ENCODE results near the gene AGAP2. TPM values are rescaled to one million over a fixed set of nuclear protein-coding genes. Genes with fewer than 3 reads are reported as not detected.

AGAP2 gene
- total RNA-seq, 4 donors from 2014 or later = 1.1 to 5.7 (median 2.5) TPM

DNA sequence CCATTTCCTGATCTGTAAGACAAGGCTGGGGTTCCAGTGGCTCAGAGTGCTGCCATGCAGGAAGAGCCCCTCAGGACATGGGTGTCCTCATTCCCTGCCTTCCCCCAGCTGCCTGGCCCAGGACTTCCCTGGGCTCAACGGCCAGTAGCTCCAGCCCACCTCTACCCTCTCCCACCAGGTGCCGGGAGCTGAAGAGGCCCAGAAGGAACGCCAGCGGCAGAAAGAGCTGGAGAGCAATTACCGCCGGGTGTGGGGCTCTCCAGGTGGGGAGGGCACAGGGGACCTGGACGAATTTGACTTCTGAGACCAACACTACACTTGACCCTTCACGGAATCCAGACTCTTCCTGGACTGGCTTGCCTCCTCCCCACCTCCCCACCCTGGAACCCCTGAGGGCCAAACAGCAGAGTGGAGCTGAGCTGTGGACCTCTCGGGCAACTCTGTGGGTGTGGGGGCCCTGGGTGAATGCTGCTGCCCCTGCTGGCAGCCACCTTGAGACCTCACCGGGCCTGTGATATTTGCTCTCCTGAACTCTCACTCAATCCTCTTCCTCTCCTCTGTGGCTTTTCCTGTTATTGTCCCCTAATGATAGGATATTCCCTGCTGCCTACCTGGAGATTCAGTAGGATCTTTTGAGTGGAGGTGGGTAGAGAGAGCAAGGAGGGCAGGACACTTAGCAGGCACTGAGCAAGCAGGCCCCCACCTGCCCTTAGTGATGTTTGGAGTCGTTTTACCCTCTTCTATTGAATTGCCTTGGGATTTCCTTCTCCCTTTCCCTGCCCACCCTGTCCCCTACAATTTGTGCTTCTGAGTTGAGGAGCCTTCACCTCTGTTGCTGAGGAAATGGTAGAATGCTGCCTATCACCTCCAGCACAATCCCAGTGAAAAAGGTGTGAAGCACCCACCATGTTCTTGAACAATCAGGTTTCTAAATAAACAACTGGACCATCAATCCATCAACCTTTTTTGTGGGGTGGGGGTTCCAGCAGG, 17.6 kb downstream of the AGAP2 start:
- Histone ChIP-seq H3K27me3 (no peaks in the 10 kb centered on the region), H3K27ac (no peak overlapping the region), H3K4me3 (no peak overlapping the region), H3K36me3 (peaks cover 0 to 64% (median 25%) of the 10 kb centered on the region in 3 donors), H3K9me3 (no peaks in the 10 kb centered on the region), H3K4me1 (peaks cover 0 to 10% (median 0%) of the 10 kb centered on the region in 4 donors)
- no peak for TF ChIP-seq EP300 (IDR thresholded peaks at IDR 0.05)
- TF ChIP-seq, protein P1, sequence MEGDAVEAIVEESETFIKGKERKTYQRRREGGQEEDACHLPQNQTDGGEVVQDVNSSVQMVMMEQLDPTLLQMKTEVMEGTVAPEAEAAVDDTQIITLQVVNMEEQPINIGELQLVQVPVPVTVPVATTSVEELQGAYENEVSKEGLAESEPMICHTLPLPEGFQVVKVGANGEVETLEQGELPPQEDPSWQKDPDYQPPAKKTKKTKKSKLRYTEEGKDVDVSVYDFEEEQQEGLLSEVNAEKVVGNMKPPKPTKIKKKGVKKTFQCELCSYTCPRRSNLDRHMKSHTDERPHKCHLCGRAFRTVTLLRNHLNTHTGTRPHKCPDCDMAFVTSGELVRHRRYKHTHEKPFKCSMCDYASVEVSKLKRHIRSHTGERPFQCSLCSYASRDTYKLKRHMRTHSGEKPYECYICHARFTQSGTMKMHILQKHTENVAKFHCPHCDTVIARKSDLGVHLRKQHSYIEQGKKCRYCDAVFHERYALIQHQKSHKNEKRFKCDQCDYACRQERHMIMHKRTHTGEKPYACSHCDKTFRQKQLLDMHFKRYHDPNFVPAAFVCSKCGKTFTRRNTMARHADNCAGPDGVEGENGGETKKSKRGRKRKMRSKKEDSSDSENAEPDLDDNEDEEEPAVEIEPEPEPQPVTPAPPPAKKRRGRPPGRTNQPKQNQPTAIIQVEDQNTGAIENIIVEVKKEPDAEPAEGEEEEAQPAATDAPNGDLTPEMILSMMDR (IDR thresholded peaks at IDR 0.05) = no peak
- no peak for TF ChIP-seq POLR2A (IDR thresholded peaks at IDR 0.05)
- DNase-seq (ENCODE audit: low spot score in 2 of 2) = no peak
- WGBS, 2 donors = 78 to 82% methylated on average over 10 to 11 of the region's 11 CpGs

DNA sequence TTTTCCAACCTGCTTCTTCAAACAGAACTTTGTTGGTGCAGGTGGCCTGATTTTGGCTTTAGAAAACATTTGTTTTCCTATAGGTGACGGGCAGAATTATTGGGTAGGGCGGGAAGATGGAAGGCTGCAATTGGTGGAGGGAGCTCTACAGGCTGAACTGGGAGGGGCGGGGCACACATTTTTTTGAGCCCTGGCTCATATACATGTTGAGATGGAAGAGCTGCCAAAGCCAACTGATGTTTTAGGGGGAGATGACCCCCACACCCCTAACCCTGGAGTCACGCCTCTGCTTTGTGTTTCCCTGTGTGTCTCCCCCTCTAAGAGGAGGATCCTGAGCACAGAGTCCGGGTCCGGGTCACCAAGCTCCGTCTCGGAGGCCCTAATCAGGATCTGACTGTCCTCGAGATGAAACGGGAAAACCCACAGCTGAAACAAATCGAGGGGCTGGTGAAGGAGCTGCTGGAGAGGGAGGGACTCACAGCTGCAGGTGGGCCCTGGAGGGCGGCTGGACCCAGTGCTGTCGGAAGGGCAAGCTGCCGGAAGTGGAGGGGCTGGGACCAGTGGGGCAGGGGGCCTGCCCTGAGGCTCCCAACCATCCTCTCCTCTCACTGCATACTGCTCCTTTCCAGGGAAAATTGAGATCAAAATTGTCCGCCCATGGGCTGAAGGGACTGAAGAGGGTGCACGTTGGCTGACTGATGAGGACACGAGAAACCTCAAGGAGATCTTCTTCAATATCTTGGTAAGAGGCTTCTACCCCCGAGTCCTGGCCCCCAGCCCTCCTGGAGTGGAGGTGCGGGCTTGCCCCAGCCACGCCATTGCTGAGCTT, 18.6 kb downstream of the AGAP2 start:
- Histone ChIP-seq H3K36me3 (peaks cover 0 to 73% (median 25%) of the 10 kb centered on the region in 3 donors), H3K27me3 (no peaks in the 10 kb centered on the region), H3K27ac (no peak overlapping the region), H3K9me3 (no peaks in the 10 kb centered on the region), H3K4me1 (peaks cover 0 to 3% (median 0%) of the 10 kb centered on the region in 4 donors), H3K4me3 (no peak overlapping the region)
- DNase-seq (ENCODE audit: low spot score in 2 of 2) = no peak
- TF ChIP-seq EP300 (IDR thresholded peaks at IDR 0.05) (no peak), POLR2A (IDR thresholded peaks at IDR 0.05) (no peak)
- TF ChIP-seq, protein P1 (IDR thresholded peaks at IDR 0.05) = no peak
- WGBS, 2 donors = 90% methylated on average over 20 of the region's 20 CpGs

DNA sequence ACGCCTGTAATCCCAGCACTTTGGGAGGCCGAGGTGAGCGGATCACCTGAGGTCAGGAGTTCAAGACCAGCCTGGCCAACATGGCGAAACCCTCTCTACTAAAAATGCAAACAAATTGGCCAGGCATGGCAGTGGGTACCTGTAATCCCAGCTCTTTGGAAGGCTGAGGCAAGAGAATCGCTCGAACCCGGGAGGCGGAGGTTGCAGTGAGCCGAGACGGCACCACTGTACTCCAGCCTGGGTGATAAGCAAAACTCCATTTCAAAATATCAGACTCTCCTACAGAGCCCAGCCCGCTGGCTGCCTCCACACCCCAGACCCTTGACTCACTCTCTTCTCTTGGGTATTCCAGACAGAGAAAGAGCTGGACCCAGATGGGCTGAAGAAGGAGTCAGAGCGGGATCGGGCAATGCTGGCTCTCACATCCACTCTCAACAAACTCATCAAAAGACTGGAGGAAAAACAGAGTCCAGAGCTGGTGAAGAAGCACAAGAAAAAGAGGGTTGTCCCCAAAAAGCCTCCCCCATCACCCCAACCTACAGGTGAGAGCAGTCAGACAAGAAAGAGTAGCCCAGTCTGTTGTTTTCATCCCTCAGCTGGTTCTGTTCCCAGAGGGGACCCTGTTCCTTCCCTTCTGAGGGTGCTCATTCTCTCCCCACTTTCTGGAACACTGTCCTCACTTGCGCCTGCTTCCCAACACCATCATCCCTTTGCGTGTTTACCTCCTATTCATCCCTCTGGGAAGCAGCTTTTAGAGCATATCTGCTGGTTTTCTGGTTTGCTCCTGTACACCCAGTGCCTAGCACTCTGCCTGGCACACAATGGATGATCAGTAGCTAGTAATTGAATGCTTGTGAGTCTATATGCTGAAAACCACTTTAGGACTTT, 19.7 kb downstream of the AGAP2 start:
- TF ChIP-seq POLR2A (IDR thresholded peaks at IDR 0.05) (no peak), EP300 (IDR thresholded peaks at IDR 0.05) (no peak)
- TF ChIP-seq, protein P1 (IDR thresholded peaks at IDR 0.05) = no peak
- Histone ChIP-seq H3K4me3 (no peak overlapping the region), H3K27me3 (no peaks in the 10 kb centered on the region), H3K4me1 (peaks cover 0 to 3% (median 0%) of the 10 kb centered on the region in 4 donors), H3K9me3 (no peaks in the 10 kb centered on the region), H3K36me3 (peaks cover 0 to 82% (median 25%) of the 10 kb centered on the region in 3 donors), H3K27ac (no peak overlapping the region)
- DNase-seq (ENCODE audit: low spot score in 2 of 2) = no peak
- WGBS, 2 donors = 95% methylated on average over 15 of the region's 15 CpGs

DNA sequence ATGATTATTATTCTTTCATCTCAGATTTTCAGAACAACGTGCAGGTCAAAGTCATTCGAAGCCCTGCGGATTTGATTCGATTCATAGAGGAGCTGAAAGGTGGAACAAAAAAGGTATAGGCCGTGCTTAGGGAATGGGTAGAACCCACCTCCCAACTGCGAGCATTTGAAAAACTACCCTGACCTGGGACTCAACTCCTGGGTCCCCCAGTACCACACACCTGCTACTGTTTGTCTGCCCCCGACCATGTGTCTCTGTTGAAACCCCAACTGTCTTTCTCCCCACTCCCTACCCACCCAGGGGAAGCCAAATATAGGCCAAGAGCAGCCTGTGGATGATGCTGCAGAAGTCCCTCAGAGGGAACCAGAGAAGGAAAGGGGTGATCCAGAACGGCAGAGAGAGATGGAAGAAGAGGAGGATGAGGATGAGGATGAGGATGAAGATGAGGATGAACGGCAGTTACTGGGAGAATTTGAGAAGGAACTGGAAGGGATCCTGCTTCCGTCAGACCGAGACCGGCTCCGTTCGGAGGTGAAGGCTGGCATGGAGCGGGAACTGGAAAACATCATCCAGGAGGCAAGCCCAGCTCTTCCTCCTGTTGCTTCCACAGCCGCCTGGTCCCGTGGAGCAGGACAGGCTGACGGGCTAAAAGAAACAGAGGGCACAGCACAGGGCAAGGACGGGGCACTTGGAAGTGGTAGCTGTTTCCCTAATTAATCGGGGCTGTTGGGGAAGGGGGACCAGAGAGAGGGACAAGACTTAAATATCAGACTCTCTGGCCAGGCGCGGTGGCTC, 20.5 kb downstream of the AGAP2 start:
- no peak for DNase-seq (ENCODE audit: low spot score in 2 of 2)
- Histone ChIP-seq H3K36me3 (peaks cover 0 to 89% (median 25%) of the 10 kb centered on the region in 3 donors), H3K4me3 (no peak overlapping the region), H3K27ac (no peak overlapping the region), H3K27me3 (no peaks in the 10 kb centered on the region), H3K4me1 (no peaks in the 10 kb centered on the region), H3K9me3 (no peaks in the 10 kb centered on the region)
- TF ChIP-seq EP300 (IDR thresholded peaks at IDR 0.05) (no peak), POLR2A (IDR thresholded peaks at IDR 0.05) (no peak)
- TF ChIP-seq, protein P1 (IDR thresholded peaks at IDR 0.05) = no peak
- 93 to 94% methylated on average over 22 of the region's 22 CpGs for WGBS, 2 donors

Data from tibial nerve (tissue), 4 donors.